T-helper 17 cell (primary cell): ENCODE data around the gene KMT2C. TPM values are rescaled to one million over a fixed set of nuclear protein-coding genes. Genes with fewer than 3 reads are reported as not detected.
A peak's percentile ranks its signal among the peaks of the same experiment; 100 is the strongest.

ENCODE experiments used
- ATAC-seq: fragments of 150-1000 bp; cut with Tn5 transposase; 2 replicates; pipeline ENCODE4 v1.10.0; 2021; ENCODE audit warnings: mild to moderate bottlenecking, moderate library complexity
- DNase-seq, 3 donors: peaks; one replicate each; pipeline versions ENCODE4 v3.0.0 to v3.0.0-alpha.2; 2020 to 2021
- H3K9me3 ChIP-seq: one replicate; pipeline ENCODE4 v1.7.0; 2013; ENCODE audit warnings: low read length, mild to moderate bottlenecking; ENCODE audit not compliant: control insufficient read depth, poor library complexity, severe bottlenecking
- H3K27ac Mint-ChIP-seq: one replicate; pipeline ENCODE4 v1.8.0; 2022; ENCODE audit warnings: mild to moderate bottlenecking, moderate library complexity, mixed read lengths
- H3K27me3 Mint-ChIP-seq: one replicate; pipeline ENCODE4 v1.8.0; 2022; ENCODE audit warnings: mixed read lengths
- H3K36me3 Mint-ChIP-seq: one replicate; pipeline ENCODE4 v1.8.0; 2022; ENCODE audit warnings: low read depth, mixed read lengths
- H3K4me1 Mint-ChIP-seq: one replicate; pipeline ENCODE4 v1.8.0; 2022; ENCODE audit warnings: mild to moderate bottlenecking, mixed read lengths
- H3K4me3 Mint-ChIP-seq: one replicate; pipeline ENCODE4 v1.8.0; 2022; ENCODE audit warnings: mild to moderate bottlenecking, moderate library complexity, mixed read lengths
- total RNA-seq, 4 donors: library from RNA in 2 of 4; stranded (reverse) in 2 of 4; gene quantifications; one replicate each; pipeline ENCODE4 v1.2.3 and lab custom pipeline; 2022 to 2026

The KMT2C gene
- total RNA-seq, 2 donors from 2014 or later: 151 to 154 TPM

DNA sequence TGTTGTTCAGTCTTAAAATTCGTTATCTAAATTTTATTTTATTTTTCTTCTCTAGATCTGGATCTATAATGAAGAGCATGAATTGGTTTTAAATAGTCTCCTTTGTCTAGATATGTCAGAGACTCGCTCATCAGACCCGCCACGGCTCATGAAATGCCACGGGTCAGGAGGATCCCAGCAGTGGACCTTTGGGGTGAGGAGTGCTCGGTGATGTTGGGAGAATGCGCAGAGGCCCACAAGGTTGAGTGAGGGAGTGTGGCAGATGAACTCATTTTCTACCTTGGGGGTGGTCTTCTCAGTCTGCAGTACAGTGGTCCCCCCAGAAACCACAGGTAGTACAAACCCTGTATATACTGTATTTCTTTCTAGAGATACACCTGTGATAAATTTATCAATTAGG, 315.0 kb downstream of the KMT2C start:
- no peaks in the 10 kb centered on the region for H3K27me3 Mint-ChIP-seq
- H3K9me3 ChIP-seq: peaks cover 11% of the 10 kb centered on the region
- peaks cover 14% of the 10 kb centered on the region for H3K4me1 Mint-ChIP-seq
- peaks cover 7% of the 10 kb centered on the region for H3K36me3 Mint-ChIP-seq
- H3K27ac Mint-ChIP-seq: no peak overlapping the region
- H3K4me3 Mint-ChIP-seq: no peak overlapping the region
- ATAC-seq (no peak), DNase-seq (no peak)

DNA sequence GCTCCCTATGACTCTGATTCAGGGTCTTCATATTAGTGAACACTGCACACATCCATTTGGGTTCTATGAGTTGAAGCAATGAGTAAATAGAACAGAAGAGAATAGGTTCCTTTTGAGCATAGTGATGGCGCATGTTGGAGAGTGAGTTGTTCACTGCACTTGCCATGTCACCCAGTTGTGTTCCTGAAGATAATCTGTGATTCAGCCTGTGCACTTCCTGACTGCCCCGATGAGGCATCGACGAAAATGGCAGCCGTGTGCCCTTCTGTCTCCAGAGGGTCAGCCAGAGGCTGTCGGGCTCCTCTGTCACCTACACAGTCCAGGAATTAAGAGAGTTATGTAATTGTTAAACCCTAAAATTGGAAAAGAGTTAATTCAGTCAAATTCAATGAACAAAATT, 315.6 kb downstream of the KMT2C start:
- Mint-ChIP-seq H3K4me3 (no peak overlapping the region), H3K27me3 (no peaks in the 10 kb centered on the region), H3K36me3 (peaks cover 7% of the 10 kb centered on the region), H3K4me1 (peaks cover 14% of the 10 kb centered on the region), H3K27ac (no peak overlapping the region)
- ATAC-seq (no peak), DNase-seq (no peak)
- H3K9me3 ChIP-seq: peaks cover 11% of the 10 kb centered on the region

DNA sequence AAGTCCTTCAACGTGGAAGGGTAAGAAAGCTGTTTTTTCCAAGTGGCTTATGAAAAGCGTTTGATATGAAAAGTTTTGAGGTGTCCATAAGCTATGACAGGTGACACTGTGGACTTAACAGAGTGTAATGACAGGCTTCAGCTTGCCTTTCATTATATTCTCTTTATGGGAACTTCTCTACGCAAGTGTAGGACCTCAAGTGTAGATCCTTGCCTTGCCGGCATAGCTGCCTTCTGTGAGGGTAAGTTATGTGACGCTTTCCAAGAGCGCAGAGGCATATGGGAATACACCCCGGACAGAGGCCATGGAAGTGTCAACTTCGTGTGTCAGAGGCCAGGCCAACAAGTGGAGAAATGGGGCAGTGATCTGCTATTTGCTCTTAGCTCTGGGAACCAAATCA, 318.4 kb downstream of the KMT2C start:
- ATAC-seq (no peak), DNase-seq (no peak)
- H3K9me3 ChIP-seq: no peaks in the 10 kb centered on the region
- H3K4me3 Mint-ChIP-seq: no peak overlapping the region
- peaks cover 5% of the 10 kb centered on the region for H3K36me3 Mint-ChIP-seq
- peaks cover 9% of the 10 kb centered on the region for H3K4me1 Mint-ChIP-seq
- no peaks in the 10 kb centered on the region for H3K27me3 Mint-ChIP-seq
- H3K27ac Mint-ChIP-seq: no peak overlapping the region

DNA sequence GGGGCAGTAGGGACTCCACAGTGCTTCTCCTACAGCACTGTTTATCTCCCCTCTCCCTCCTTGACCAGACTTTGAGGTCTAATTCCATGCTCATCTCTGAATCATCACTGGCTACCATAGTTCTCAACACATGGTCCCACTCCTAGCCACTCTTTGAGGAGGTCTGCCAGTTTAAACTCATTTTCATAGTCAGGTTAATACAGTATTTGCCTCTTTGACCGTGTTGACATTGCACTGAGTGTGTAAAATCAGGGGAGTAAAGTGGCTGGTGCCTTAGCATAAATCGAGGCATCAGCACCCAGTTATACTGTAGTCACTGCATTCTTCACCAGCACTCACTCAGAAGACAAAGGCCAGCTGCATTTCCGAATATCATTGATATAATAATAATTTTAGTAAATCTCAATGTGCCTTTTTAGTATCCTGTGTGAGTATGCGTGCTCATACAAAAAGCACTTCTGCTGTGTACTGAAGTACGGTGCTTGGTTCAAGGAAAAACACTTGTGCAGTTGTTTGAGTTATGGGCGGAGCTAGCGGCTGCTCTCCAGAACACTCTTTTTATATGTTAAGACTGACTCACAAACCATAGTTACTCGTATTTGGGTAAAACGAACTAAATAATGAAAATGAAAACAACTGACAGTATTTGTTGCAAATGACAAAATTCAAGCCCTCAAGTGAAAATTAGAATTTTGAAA, 320.6 kb downstream of the KMT2C start:
- H3K27ac Mint-ChIP-seq: no peak overlapping the region
- DNase-seq: no peak

DNA sequence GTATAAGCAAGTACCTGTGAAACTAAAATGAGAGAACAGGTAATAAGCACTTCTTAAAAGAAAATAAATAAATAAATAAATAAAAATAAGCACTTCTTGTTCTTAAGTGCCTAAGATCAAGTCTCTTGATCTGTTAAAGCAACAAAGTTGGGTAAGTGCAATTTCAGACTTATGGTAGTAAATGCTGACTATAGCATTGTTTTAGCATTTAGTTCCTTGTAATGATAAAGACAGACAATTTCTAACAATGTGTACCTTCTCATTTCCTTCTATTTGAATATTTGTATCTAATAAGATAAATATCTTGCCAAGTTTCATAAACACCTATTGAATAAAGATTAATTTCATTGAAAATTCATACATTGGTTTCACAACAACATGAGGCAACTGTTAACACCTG, 323.0 kb downstream of the KMT2C start:
- no peak overlapping the region for H3K27ac Mint-ChIP-seq

More for the DNA sequence above, 320.6 kb downstream of the KMT2C start:
- H3K36me3 Mint-ChIP-seq: peaks cover 3% of the 10 kb centered on the region
- H3K4me3 Mint-ChIP-seq: no peak overlapping the region
- ATAC-seq: no peak
- peaks cover 5% of the 10 kb centered on the region for H3K4me1 Mint-ChIP-seq
- H3K27me3 Mint-ChIP-seq: no peaks in the 10 kb centered on the region
- H3K9me3 ChIP-seq: no peaks in the 10 kb centered on the region

GRCh38 chr7:152108359-152108758, 327.4 kb downstream of the KMT2C start:
- H3K27ac Mint-ChIP-seq: no peak overlapping the region
- H3K4me3 Mint-ChIP-seq: no peak overlapping the region
- no peaks in the 10 kb centered on the region for H3K9me3 ChIP-seq
- H3K27me3 Mint-ChIP-seq: no peaks in the 10 kb centered on the region
- ATAC-seq: no peak
- peaks cover 2% of the 10 kb centered on the region for H3K4me1 Mint-ChIP-seq
- H3K36me3 Mint-ChIP-seq: peaks cover 8% of the 10 kb centered on the region
- DNase-seq: no peak

More for the DNA sequence above, 323.0 kb downstream of the KMT2C start:
- Mint-ChIP-seq H3K4me3 (no peak overlapping the region), H3K4me1 (peaks cover 2% of the 10 kb centered on the region), H3K27me3 (no peaks in the 10 kb centered on the region), H3K36me3 (peaks cover 6% of the 10 kb centered on the region)
- no peak for ATAC-seq
- H3K9me3 ChIP-seq: no peaks in the 10 kb centered on the region
- no peak for DNase-seq

DNA sequence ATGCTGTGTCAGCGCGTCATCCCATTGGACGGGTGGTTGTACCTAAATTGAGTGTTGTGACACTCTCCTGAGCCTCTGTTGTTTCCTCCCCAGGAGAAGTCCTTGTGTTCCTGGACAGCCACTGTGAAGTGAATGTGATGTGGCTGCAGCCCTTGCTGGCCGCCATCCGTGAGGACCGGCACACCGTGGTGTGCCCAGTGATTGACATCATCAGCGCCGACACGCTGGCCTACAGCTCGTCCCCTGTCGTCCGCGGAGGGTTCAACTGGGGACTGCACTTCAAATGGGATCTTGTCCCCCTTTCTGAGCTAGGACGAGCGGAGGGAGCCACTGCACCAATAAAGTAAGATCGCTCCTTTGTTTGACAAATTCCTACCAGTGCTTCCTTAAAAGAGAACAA, 327.9 kb downstream of the KMT2C start:
- Mint-ChIP-seq H3K36me3 (peaks cover 8% of the 10 kb centered on the region), H3K27ac (no peak overlapping the region), H3K4me1 (peaks cover 2% of the 10 kb centered on the region)

DNA sequence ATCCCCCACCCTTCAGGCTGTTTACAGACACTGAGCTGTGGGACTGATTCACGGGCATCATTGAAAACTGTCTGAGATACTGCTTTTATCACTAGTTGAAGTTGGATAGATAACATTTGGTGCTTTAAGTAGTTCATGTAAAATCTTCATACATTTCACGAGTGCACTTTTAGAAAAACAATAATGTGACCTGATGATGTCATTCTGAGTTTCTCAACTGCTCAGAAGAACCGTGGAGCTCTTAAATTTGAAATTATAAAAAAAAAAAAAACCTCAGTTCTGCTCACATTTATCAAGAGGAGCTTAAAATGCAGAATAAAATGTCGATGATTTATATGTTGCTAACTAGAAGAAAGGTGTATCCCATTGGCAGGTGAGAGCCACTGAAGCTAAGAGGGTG, 328.8 kb downstream of the KMT2C start:
- H3K27me3 Mint-ChIP-seq: no peaks in the 10 kb centered on the region
- ATAC-seq (no peak), DNase-seq (no peak)
- peaks cover 8% of the 10 kb centered on the region for H3K36me3 Mint-ChIP-seq
- H3K4me1 Mint-ChIP-seq: peaks cover 2% of the 10 kb centered on the region
- no peaks in the 10 kb centered on the region for H3K9me3 ChIP-seq
- no peak overlapping the region for H3K27ac Mint-ChIP-seq
- H3K4me3 Mint-ChIP-seq: no peak overlapping the region

More for the DNA sequence above, 327.9 kb downstream of the KMT2C start:
- no peaks in the 10 kb centered on the region for H3K9me3 ChIP-seq
- Mint-ChIP-seq H3K4me3 (no peak overlapping the region), H3K27me3 (no peaks in the 10 kb centered on the region)
- DNase-seq (no peak), ATAC-seq (no peak)

DNA sequence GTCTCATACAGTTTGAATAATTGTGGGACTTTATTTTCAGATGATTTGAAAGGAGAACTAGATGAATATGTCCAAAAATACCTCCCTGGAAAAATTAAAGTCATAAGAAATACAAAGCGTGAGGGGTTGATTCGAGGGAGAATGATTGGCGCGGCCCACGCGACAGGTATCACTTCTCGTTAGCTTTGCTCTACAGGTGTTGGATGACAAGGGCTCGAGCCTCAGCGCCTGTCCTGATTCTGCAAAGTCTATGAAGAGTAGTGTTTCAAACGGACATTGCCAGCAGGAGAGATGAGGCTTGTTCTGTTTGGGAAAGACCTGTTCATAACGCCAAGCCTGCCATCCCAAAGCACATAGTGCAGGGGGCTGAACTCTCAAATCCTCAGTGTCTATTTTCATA, 330.6 kb downstream of the KMT2C start:
- ATAC-seq: no peak

DNA sequence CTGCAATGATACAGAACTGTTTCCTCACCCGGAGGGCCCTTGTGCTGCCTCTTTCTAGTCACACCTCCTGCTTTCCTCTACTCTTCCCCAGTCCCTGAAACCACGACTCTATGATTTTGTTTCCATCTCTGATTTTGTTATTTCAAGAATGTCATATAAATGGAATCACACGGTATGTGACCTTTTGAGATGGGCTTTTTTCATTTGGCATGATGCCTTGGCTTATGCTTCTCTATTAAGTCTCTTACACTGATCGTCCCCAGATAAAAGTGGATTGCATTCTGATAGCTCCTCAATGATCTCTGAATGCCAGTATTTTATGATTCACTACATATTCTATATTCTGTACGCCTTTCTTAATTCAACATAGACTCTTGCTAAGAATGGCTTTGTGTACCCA, 332.1 kb downstream of the KMT2C start:
- no peak for DNase-seq
- Mint-ChIP-seq H3K27me3 (no peaks in the 10 kb centered on the region), H3K4me3 (no peak overlapping the region), H3K27ac (peak overlapping the region; percentile 43), H3K4me1 (no peaks in the 10 kb centered on the region), H3K36me3 (peaks cover 8% of the 10 kb centered on the region)
- no peak for ATAC-seq
- no peaks in the 10 kb centered on the region for H3K9me3 ChIP-seq

More for the DNA sequence above, 330.6 kb downstream of the KMT2C start:
- H3K4me1 Mint-ChIP-seq: no peaks in the 10 kb centered on the region
- no peaks in the 10 kb centered on the region for H3K9me3 ChIP-seq
- H3K27me3 Mint-ChIP-seq: no peaks in the 10 kb centered on the region
- DNase-seq: no peak
- peaks cover 11% of the 10 kb centered on the region for H3K36me3 Mint-ChIP-seq
- no peak overlapping the region for H3K27ac Mint-ChIP-seq
- no peak overlapping the region for H3K4me3 Mint-ChIP-seq

GRCh38 chr7:152103066-152103465, 332.7 kb downstream of the KMT2C start:
- peaks cover 8% of the 10 kb centered on the region for H3K36me3 Mint-ChIP-seq
- no peak for ATAC-seq
- H3K4me1 Mint-ChIP-seq: no peaks in the 10 kb centered on the region
- H3K27ac Mint-ChIP-seq: peak overlapping the region; percentile 43
- no peaks in the 10 kb centered on the region for H3K27me3 Mint-ChIP-seq
- no peak for DNase-seq
- no peaks in the 10 kb centered on the region for H3K9me3 ChIP-seq
- no peak overlapping the region for H3K4me3 Mint-ChIP-seq

- no peaks in the 10 kb centered on the region for H3K27me3 Mint-ChIP-seq
- peaks cover 3% of the 10 kb centered on the region for H3K4me1 Mint-ChIP-seq
Observed at GRCh38 chr7:152097330-152097729, 338.5 kb downstream of the KMT2C start.

GRCh38 chr7:152095771-152096170, 340.0 kb downstream of the KMT2C start:
- Mint-ChIP-seq H3K27ac (no peak overlapping the region), H3K27me3 (no peaks in the 10 kb centered on the region)
- no peak for ATAC-seq

More at GRCh38 chr7:152097330-152097729, 338.5 kb downstream of the KMT2C start:
- peaks cover 5% of the 10 kb centered on the region for H3K36me3 Mint-ChIP-seq
- no peak for ATAC-seq
- H3K9me3 ChIP-seq: no peaks in the 10 kb centered on the region
- no peak overlapping the region for H3K4me3 Mint-ChIP-seq
- H3K27ac Mint-ChIP-seq: no peak overlapping the region
- no peak for DNase-seq

DNA sequence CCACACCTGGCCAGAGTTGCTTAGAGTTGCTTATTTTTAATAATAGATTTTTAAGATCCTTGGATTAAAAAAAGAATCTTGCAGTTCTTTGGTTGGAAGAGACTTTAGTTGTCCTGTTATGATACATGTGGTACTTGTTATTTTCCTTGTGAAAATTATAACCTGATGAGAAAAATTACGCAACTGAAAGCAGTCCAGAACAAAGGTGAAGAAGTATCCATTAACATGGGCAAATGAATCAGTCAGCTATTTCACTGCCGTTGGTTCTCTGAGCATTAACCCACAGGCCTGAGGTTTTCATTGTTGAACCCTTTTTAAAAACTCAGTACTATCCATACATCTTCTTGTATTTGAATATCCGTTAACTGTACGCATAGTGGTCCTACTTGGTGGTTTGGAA, 342.1 kb downstream of the KMT2C start:
- no peak for ATAC-seq
- no peak for DNase-seq
- Mint-ChIP-seq H3K4me3 (no peak overlapping the region), H3K27me3 (no peaks in the 10 kb centered on the region), H3K36me3 (peaks cover 2% of the 10 kb centered on the region), H3K4me1 (peaks cover 11% of the 10 kb centered on the region), H3K27ac (no peak overlapping the region)
- H3K9me3 ChIP-seq: no peaks in the 10 kb centered on the region

More at GRCh38 chr7:152095771-152096170, 340.0 kb downstream of the KMT2C start:
- Mint-ChIP-seq H3K4me1 (peaks cover 9% of the 10 kb centered on the region), H3K4me3 (no peak overlapping the region), H3K36me3 (peaks cover 2% of the 10 kb centered on the region)
- H3K9me3 ChIP-seq: no peaks in the 10 kb centered on the region
- no peak for DNase-seq
